ENCODE results near the gene CDKAL1. TPM values are rescaled to one million over a fixed set of nuclear protein-coding genes. Genes with fewer than 3 reads are reported as not detected.

The CDKAL1 gene
- total and polyA plus RNA-seq, 2 donors (not counting 3 experiments of a cell fraction or from before 2014, with no cell fraction given) = 6.1 to 20.5 TPM

GRCh38 chr6:21188505-21189223, 654.4 kb downstream of the CDKAL1 start:
- no peaks in the 10 kb centered on the region for H3K36me3 ChIP-seq (ENCODE audit: control insufficient read depth in 2 of 2, extremely low read depth in 1 of 2, insufficient read depth in 2 of 2, low read length in 2 of 2)
- TF ChIP-seq CTCF (IDR thresholded peaks at IDR 0.05; ENCODE audit: extremely low read depth in 1 of 2, insufficient read depth in 1 of 2, low read depth in 1 of 2, low read length in 2 of 2) = no peak
- no peak for TF ChIP-seq GATA2 (IDR thresholded peaks at IDR 0.05; ENCODE audit: insufficient read depth, insufficient read length, low read depth, low read length)
- TF ChIP-seq POLR2AphosphoS5 (IDR thresholded peaks at IDR 0.05; ENCODE audit: insufficient read depth, low read depth, low read length) = no peak
- TF ChIP-seq MYC (IDR thresholded peaks at IDR 0.05; ENCODE audit: low read depth, low read length) = no peak
- no peak for TF ChIP-seq EZH2 (IDR thresholded peaks at IDR 0.05; ENCODE audit: borderline replicate concordance, low read depth, low read length, severe bottlenecking)
- TF ChIP-seq JUN (IDR thresholded peaks at IDR 0.05; ENCODE audit: borderline replicate concordance, insufficient read depth, insufficient read length, low read depth) = no peak
- TF ChIP-seq, protein P1, sequence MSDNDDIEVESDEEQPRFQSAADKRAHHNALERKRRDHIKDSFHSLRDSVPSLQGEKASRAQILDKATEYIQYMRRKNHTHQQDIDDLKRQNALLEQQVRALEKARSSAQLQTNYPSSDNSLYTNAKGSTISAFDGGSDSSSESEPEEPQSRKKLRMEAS (IDR thresholded peaks at IDR 0.05; ENCODE audit: insufficient read depth, insufficient read length) = no peak
- no peak for TF ChIP-seq POLR2A (IDR thresholded peaks at IDR 0.05; ENCODE audit: low read depth, low read length)
- TF ChIP-seq FOS (IDR thresholded peaks at IDR 0.05; ENCODE audit: borderline replicate concordance, insufficient read depth, low read length) = no peak
- intact Hi-C loops (cut with micrococcal nuclease) (loop anchor here (1.0 to 5.0 kb wide), 5 partner anchors 78 to 404 kb away; partner anchors contain the start of gene SOX4), dilution Hi-C loops (cut with MboI; ENCODE audit: extremely low pct_ligation_motif_present, low sequenced_read_pairs) (no loop called here)
- peak overlapping the region; percentile 63 for H3K4me2 ChIP-seq (ENCODE audit: insufficient read depth, low read length)
- peak; percentile 87 for FAIRE-seq
- H3K9ac ChIP-seq (replicated peaks; ENCODE audit: extremely low read depth, insufficient read depth, low read length) = peak overlapping the region; percentile 26
- no peaks in the 10 kb centered on the region for H3K9me1 ChIP-seq (replicated peaks; ENCODE audit: control insufficient read depth, extremely low read depth, insufficient read depth, low read length)
- no peaks in the 10 kb centered on the region for H3K9me3 ChIP-seq (replicated peaks; ENCODE audit: control insufficient read depth, insufficient read depth, low read length)
- peak; percentile 64 for DNase-seq (ENCODE audit: low read depth, low spot score)
- ChIA-PET CTCF (interaction anchor here (0.6 to 1.2 kb wide), 3 partner anchors 85 to 317 kb away, joined by 3 read pairs; no protein-coding TSS in a partner anchor), POLR2A (no interaction called here)
- H4K20me1 ChIP-seq (replicated peaks; ENCODE audit: control insufficient read depth, extremely low read depth, insufficient read depth, low read length) = no peaks in the 10 kb centered on the region
- peak overlapping the region; percentile 2 for H2AFZ ChIP-seq (ENCODE audit: low read depth, low read length)
- no peaks in the 10 kb centered on the region for H3K27me3 ChIP-seq (ENCODE audit: control insufficient read depth in 2 of 2, insufficient read depth in 2 of 2, low read length in 2 of 2)
- no peaks in the 10 kb centered on the region for H3K79me2 ChIP-seq (ENCODE audit: control insufficient read depth, insufficient read depth, low read length)
- peaks cover 35% of the 10 kb centered on the region for H3K4me1 ChIP-seq (ENCODE audit: control insufficient read depth, extremely low read depth, insufficient read depth, low read length)
- peak overlapping the region; percentile 71 for H3K27ac ChIP-seq (ENCODE audit: insufficient read depth, low read depth, low read length)
- H3K4me3 ChIP-seq (replicated peaks in 1 of 3; ENCODE audit: insufficient read depth in 1 of 3, low read depth in 1 of 3, low read length in 3 of 3) = no peak overlapping the region
- TSS peak; percentile 91 for BruUV-seq (replicated peaks)
